HCT116 (cell line): Measurements from ENCODE around the gene IFI27. TPM values are rescaled to one million over a fixed set of nuclear protein-coding genes. Genes with fewer than 3 reads are reported as not detected.

ENCODE experiments used
- ATAC-seq: fragments of 200-7000 bp; cut with Tn5 transposase; 2 replicates; pipeline ENCODE4 v1.9.1; 2020; ENCODE audit warnings: mild to moderate bottlenecking, moderate library complexity
- BruUV-seq: library from RNA; stranded (reverse); fragments of 400-500 nt; replicated peaks from 2 replicates; lab custom pipeline; 2021; lab: Mats Ljungman, UMichigan
- CTCF ChIA-PET: fragments of 300-600 bp; sonication (Branson Sonifier 250); formaldehyde crosslinking; loops from one replicate; lab custom pipeline; 2021; ENCODE audit warnings: antibody characterized with exemption; lab: Charles Lee
- POLR2A ChIA-PET: fragments of 300-600, 350-600 bp; sonication (Branson Sonifier 250); formaldehyde crosslinking; loops from one replicate; lab custom pipeline; 2021; ENCODE audit warnings: antibody characterized with exemption; lab: Charles Lee
- RAD21 ChIA-PET, 2 experiments: fragments of 300-600 bp; sonication (Branson Sonifier 250); formaldehyde crosslinking; loops; one replicate each; lab custom pipeline; 2023; ENCODE audit warnings: low total read pairs in 2 of 2; ENCODE audit not compliant: uncharacterized antibody in 2 of 2, unreplicated experiment in 2 of 2, low non-redundant PET in 1 of 2; lab: Charles Lee
- DNase-seq: peaks from one replicate; pipeline ENCODE4 v3.0.0-alpha.2; 2010; ENCODE audit warnings: low read depth, low spot score
- H2AFZ ChIP-seq: fragments of 200-600 bp; shearing (Covaris generic), sonication (generic); 2 replicates; pipeline ENCODE4 v1.6.1; 2017; ENCODE audit warnings: low read depth, mixed run types, mixed read lengths, antibody characterized with exemption, low read length; ENCODE audit not compliant: poor library complexity, severe bottlenecking
- H3K27ac ChIP-seq: 2 replicates; pipeline ENCODE4 v1.5.1; 2012; ENCODE audit warnings: low read depth, low read length
- H3K27me3 ChIP-seq: fragments of 200-600 bp; sonication (generic); 2 replicates; pipeline ENCODE4 v1.6.1; 2016; ENCODE audit warnings: mixed run types, low read length, mixed read lengths; ENCODE audit not compliant: insufficient read depth
- H3K36me3 ChIP-seq, 2 experiments: fragments of 200-500 bp in 1 of 2; fragments of 200-600 bp in 1 of 2; sonication (Bioruptor generic) in 1 of 2; sonication (generic) in 1 of 2; 2 replicates each; pipeline versions ENCODE4 v1.5.1 to v1.6.1; 2014 to 2016; ENCODE audit warnings: low read length in 2 of 2, inconsistent platforms in 1 of 2, mixed read lengths in 1 of 2, mixed run types in 1 of 2; ENCODE audit not compliant: insufficient read depth in 2 of 2, control insufficient read depth in 1 of 2
- H3K4me1 ChIP-seq, 2 experiments: fragments of 200-600 bp in 1 of 2; sonication (generic) in 1 of 2; 2 replicates each; pipeline versions ENCODE4 v1.5.1 to v1.6.1; 2012 to 2017; ENCODE audit warnings: low read length in 2 of 2, inconsistent platforms in 1 of 2, mild to moderate bottlenecking in 1 of 2, mixed read lengths in 1 of 2, mixed run types in 1 of 2, moderate library complexity in 1 of 2; ENCODE audit not compliant: insufficient read depth in 2 of 2, control insufficient read depth in 1 of 2
- H3K4me2 ChIP-seq: fragments of 200-600 bp; sonication (generic); 2 replicates; pipeline ENCODE4 v1.6.1; 2017; ENCODE audit warnings: mixed run types, low read length, mixed read lengths
- H3K4me3 ChIP-seq, 2 experiments: fragments of 200-600 bp in 1 of 2; sonication (generic) in 1 of 2; replicated peaks in 1 of 2; 2 replicates each; pipeline ENCODE4 v1.5.1; 2011 to 2016; ENCODE audit warnings: low read length in 2 of 2, control low read depth in 1 of 2, low read depth in 1 of 2, mild to moderate bottlenecking in 1 of 2, mixed read lengths in 1 of 2, mixed run types in 1 of 2
- H3K79me2 ChIP-seq: fragments of 200-600 bp; sonication (generic); 2 replicates; pipeline ENCODE4 v1.6.1; 2017; ENCODE audit warnings: mild to moderate bottlenecking, mixed run types, low read length, moderate library complexity, mixed read lengths; ENCODE audit not compliant: insufficient read depth
- H3K9ac ChIP-seq: fragments of 200-600 bp; sonication (generic); 2 replicates; pipeline ENCODE4 v1.6.1; 2016; ENCODE audit warnings: low read length, mixed read lengths
- H3K9me2 ChIP-seq: fragments of 200-600 bp; sonication (generic), shearing (Covaris generic); 2 replicates; pipeline ENCODE4 v1.6.1; 2017; ENCODE audit warnings: mixed run types, mild to moderate bottlenecking, moderate library complexity; ENCODE audit not compliant: insufficient read depth
- H3K9me3 ChIP-seq, 2 experiments: fragments of 200-500 bp in 1 of 2; fragments of 200-600 bp in 1 of 2; sonication (Bioruptor generic) in 1 of 2; sonication (generic) in 1 of 2; 2 replicates each; pipeline ENCODE4 v1.6.1; 2014 to 2017; ENCODE audit warnings: low read length in 2 of 2, mixed read lengths in 2 of 2, inconsistent platforms in 1 of 2, low read depth in 1 of 2, mild to moderate bottlenecking in 1 of 2, mixed run types in 1 of 2, moderate library complexity in 1 of 2; ENCODE audit not compliant: control insufficient read depth in 1 of 2, insufficient read depth in 1 of 2
- H4K20me1 ChIP-seq: fragments of 200-600 bp; sonication (generic), shearing (Covaris generic); 2 replicates; pipeline ENCODE4 v1.6.1; 2017; ENCODE audit warnings: mixed run types, mild to moderate bottlenecking, moderate library complexity; ENCODE audit not compliant: insufficient read depth
- CTCF ChIP-seq, 3 experiments: fragments of 200-600 bp in 1 of 3; sonication (generic) in 1 of 3; IDR thresholded peaks in 2 of 3; conservative IDR thresholded peaks in 1 of 3; 2 replicates each; pipeline ENCODE4 v1.5.1; 2012 to 2017; ENCODE audit warnings: low read depth in 2 of 3, low read length in 2 of 3, antibody characterized with exemption in 1 of 3, borderline replicate concordance in 1 of 3, control low read depth in 1 of 3, mild to moderate bottlenecking in 1 of 3, mixed read lengths in 1 of 3, mixed run types in 1 of 3, moderate library complexity in 1 of 3; ENCODE audit not compliant: insufficient read depth in 1 of 3
- ELF1 ChIP-seq: IDR thresholded peaks from 2 replicates; pipeline ENCODE4 v1.6.1; 2012; ENCODE audit warnings: low read depth, borderline replicate concordance
- EZH2 ChIP-seq: fragments of 200-600 bp; sonication (generic); IDR thresholded peaks from 2 replicates; pipeline ENCODE4 v1.6.1; 2017; ENCODE audit warnings: antibody characterized with exemption, mixed run types
- POLR2A ChIP-seq: IDR thresholded peaks from 2 replicates; pipeline ENCODE4 v1.7.0; 2011; ENCODE audit warnings: borderline replicate concordance; ENCODE audit not compliant: insufficient read depth, insufficient read length; ENCODE audit errors: extremely low read depth
- POLR2AphosphoS5 ChIP-seq: IDR thresholded peaks from 2 replicates; pipeline ENCODE4 v1.6.1; 2011; ENCODE audit warnings: mild to moderate bottlenecking, low read depth, low read length, moderate library complexity
- intact Hi-C: fragments of 100-400 bp; cut with micrococcal nuclease; formaldehyde crosslinking; loops from 2 replicates; pipeline ENCODE4 v1.10.0; 2022
- total RNA-seq: library from RNA; stranded (reverse); gene quantifications from one replicate; pipeline ENCODE4 v1.2.1, GENCODE V29; 2021; ENCODE audit not compliant: unreplicated experiment

IFI27 gene
- total RNA-seq, 1 experiment from 2014 or later, result 3.8 TPM

- RAD21 ChIA-PET, result interaction anchor here (0.7 to 1.7 kb wide), 2 partner anchors 77 to 144 kb away, joined by 3 read pairs; no protein-coding TSS in a partner anchor
- H2AFZ ChIP-seq, result no peak overlapping the region
- no peaks in the 10 kb centered on the region for H3K36me3 ChIP-seq
- intact Hi-C loops, result no loop called here
- DNase-seq (no peak), ATAC-seq (no peak)
- H3K4me3 ChIP-seq, result peak overlapping the region; percentile 69 to 82
- POLR2A ChIA-PET, result interaction anchor here (1.2 kb wide), 1 partner anchor 13 kb away, joined by 3 read pairs; no protein-coding TSS in a partner anchor
- H3K9ac ChIP-seq, result peak overlapping the region; percentile 67; the same call in 1 of the 2 replicates
- H3K27me3 ChIP-seq, result no peaks in the 10 kb centered on the region
- H3K79me2 ChIP-seq, result no peaks in the 10 kb centered on the region
- no peaks in the 10 kb centered on the region for H3K9me2 ChIP-seq
- CTCF ChIA-PET, result interaction anchor here (1.1 kb wide), 1 partner anchor 295 kb away, joined by 3 read pairs; no protein-coding TSS in a partner anchor
- TSS peak; percentile 67 for BruUV-seq
- no peak overlapping the region for H3K27ac ChIP-seq
- no peak for TF ChIP-seq POLR2A
- no peak for TF ChIP-seq EZH2
- no peaks in the 10 kb centered on the region for H4K20me1 ChIP-seq
- H3K4me1 ChIP-seq, result peaks cover 6 to 22% of the 10 kb centered on the region in 2 experiments; a peak in 3 of 4 replicates
- H3K4me2 ChIP-seq, result peak overlapping the region; percentile 87
- no peaks in the 10 kb centered on the region for H3K9me3 ChIP-seq
These were observed 17.8 kb downstream of the IFI27 start for GRCh38 chr14:94128216-94128839.

GRCh38 chr14:94129111-94129757 is 18.7 kb downstream of the IFI27 start, which contains the start of gene IFI27L2:
TSS of gene IFI27L2 (minus strand) at chr14:94129604. CDS start at chr14:94129564, 40 bp downstream.
- peak; percentile 93 for ATAC-seq
- POLR2A ChIA-PET, result interaction anchor here (0.6 to 1.2 kb wide), 3 partner anchors 14 to 146 kb away, joined by 3 read pairs; no protein-coding TSS in a partner anchor
- intact Hi-C loops, result no loop called here

More at GRCh38 chr14:94129111-94129757, 18.7 kb downstream of the IFI27 start, which contains the start of gene IFI27L2:
- Histone ChIP-seq H3K9me2 (no peaks in the 10 kb centered on the region), H3K27ac (peak within 1 kb of the TSS; percentile 40), H3K36me3 (no peaks in the 10 kb centered on the region), H2AFZ (peak within 1 kb of the TSS; percentile 99), H3K4me2 (peak within 1 kb of the TSS; percentile 87), H3K79me2 (no peaks in the 10 kb centered on the region), H3K9ac (peak within 1 kb of the TSS; percentile 67), H3K27me3 (no peaks in the 10 kb centered on the region), H3K4me3 (peak within 1 kb of the TSS; percentile 69 to 82), H3K9me3 (no peaks in the 10 kb centered on the region), H3K4me1 (peaks cover 6 to 22% of the 10 kb centered on the region in 2 experiments; a peak in 3 of 4 replicates), H4K20me1 (no peaks in the 10 kb centered on the region)
- TF ChIP-seq CTCF (IDR thresholded peaks at IDR 0.05 in 2 of 3, conservative IDR thresholded peaks at IDR 0.05 in 1 of 3; ENCODE audit: borderline replicate concordance in 1 of 3, insufficient read depth in 1 of 3, low read depth in 2 of 3, low read length in 2 of 3) (peak in 2 of 3 experiments; percentile 16 to 23; a peak in 1 of 6 replicates), ELF1 (no peak), POLR2AphosphoS5 (peak; percentile 61)
- BruUV-seq, result no TSS peak
- ChIA-PET CTCF (interaction anchor here (0.7 to 2.3 kb wide), 2 partner anchors 94 to 190 kb away, joined by 5 to 10 read pairs; no protein-coding TSS in a partner anchor), RAD21 (interaction anchor here (0.7 to 1.7 kb wide), 3 partner anchors 78 to 145 kb away, joined by 3 read pairs; no protein-coding TSS in a partner anchor)
- peak; percentile 59 for DNase-seq
